Measurements from ENCODE around the gene MEGF11. TPM values are rescaled to one million over a fixed set of nuclear protein-coding genes. Genes with fewer than 3 reads are reported as not detected.

MEGF11 gene
- total and polyA plus RNA-seq, 8 donors: 2.6 to 17.4 (median 9.9) TPM; not detected in 1

DNA sequence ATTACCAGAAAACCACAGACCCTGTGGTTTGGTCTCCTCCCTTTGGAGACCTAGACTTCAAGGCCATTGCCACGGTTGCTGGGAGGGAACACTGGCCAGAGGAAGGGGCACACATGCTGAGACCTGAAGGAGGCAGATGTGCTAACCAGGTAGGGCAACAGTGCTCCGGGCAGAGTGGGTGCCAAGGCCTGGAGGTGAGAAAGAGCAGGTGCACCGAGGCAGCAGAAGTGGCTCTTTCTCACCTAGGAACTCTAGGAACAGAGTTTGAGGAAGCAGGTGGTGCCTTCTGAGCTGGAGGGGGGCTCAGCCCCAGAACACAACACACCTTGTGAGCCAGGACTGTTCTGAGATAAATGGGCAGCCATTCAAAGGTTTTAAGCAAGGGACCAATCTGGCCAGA lies 106.1 kb downstream of the MEGF11 start:
- TF ChIP-seq, protein P1, sequence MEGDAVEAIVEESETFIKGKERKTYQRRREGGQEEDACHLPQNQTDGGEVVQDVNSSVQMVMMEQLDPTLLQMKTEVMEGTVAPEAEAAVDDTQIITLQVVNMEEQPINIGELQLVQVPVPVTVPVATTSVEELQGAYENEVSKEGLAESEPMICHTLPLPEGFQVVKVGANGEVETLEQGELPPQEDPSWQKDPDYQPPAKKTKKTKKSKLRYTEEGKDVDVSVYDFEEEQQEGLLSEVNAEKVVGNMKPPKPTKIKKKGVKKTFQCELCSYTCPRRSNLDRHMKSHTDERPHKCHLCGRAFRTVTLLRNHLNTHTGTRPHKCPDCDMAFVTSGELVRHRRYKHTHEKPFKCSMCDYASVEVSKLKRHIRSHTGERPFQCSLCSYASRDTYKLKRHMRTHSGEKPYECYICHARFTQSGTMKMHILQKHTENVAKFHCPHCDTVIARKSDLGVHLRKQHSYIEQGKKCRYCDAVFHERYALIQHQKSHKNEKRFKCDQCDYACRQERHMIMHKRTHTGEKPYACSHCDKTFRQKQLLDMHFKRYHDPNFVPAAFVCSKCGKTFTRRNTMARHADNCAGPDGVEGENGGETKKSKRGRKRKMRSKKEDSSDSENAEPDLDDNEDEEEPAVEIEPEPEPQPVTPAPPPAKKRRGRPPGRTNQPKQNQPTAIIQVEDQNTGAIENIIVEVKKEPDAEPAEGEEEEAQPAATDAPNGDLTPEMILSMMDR (IDR thresholded peaks at IDR 0.05): no peak
- intact Hi-C loops (cut with DNase I): no loop called here
- Histone ChIP-seq H3K27ac (no peak overlapping the region), H3K9me3 (no peaks in the 10 kb centered on the region), H3K27me3 (peaks cover 0 to 12% of the 10 kb centered on the region in 2 donors), H3K36me3 (no peaks in the 10 kb centered on the region), H3K4me3 (no peak overlapping the region), H3K4me1 (no peaks in the 10 kb centered on the region)
- DNase-seq: no peak
- ATAC-seq: no peak

DNA sequence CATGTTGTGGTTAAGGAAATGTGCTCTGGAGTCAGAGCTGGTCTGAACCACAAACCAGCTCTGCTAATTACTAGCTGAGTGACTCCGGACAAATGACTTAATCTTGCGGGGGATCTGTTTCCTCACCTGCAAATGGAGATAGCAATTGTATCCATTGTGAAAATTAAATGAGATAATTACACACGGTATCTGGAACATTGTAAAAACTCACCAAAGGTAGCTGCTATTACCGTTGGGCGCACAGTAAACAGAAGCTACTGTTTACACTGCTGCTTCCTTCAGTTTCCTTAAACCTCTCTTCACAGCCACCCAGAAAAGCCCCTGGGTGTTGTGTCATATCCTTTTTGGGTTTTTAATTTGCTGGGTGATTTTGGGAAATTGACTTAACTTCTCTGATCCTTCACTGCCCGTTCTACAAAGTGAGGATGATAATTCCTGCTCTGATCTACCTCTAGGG lies 107.8 kb downstream of the MEGF11 start:
- intact Hi-C loops (cut with DNase I): no loop called here
- TF ChIP-seq, protein P1 (IDR thresholded peaks at IDR 0.05): no peak
- no peak for ATAC-seq

DNA sequence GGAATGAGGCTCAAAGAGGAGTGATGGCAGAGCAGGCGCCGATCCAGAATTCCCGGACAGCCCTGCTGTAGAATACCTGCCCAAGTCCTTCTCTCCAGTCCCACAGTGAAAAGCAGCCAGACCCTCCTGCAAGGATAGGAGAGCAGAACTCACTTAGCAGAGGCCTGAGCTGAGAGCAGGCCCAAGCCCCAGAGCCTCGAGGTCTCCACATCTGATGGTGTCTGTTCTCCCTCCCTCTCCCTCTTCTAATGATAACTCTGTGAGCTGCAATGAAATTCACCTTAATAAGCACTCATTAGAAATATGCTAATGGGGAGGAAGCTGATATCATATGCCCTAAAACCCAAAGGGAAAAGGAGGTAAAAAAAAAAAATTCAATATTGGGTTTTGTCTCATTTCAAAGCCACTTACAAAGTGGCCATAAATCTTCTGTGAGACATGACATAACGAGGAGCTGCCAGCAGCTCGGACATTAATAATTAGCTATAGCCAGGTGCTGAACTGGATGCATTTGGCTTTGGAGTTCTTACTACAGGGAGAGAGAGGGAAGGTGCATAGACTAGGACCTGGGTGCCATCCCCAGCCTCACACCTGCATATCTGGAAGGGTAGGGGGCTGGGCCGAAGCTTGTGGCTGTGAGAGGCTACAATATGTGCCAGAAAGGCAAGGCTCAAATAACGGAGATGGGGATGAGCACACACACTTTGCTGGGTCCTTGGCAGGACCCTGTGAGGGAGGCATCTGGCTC lies 108.4 kb downstream of the MEGF11 start:
- H3K4me3 ChIP-seq: no peak overlapping the region
- no peaks in the 10 kb centered on the region for H3K36me3 ChIP-seq
- no peaks in the 10 kb centered on the region for H3K4me1 ChIP-seq
- intact Hi-C loops (cut with DNase I): no loop called here
- DNase-seq (no peak), ATAC-seq (no peak)
- peaks cover 0 to 4% of the 10 kb centered on the region in 2 donors for H3K27me3 ChIP-seq
- TF ChIP-seq, protein P1 (IDR thresholded peaks at IDR 0.05): no peak
- H3K27ac ChIP-seq: no peak overlapping the region
- H3K9me3 ChIP-seq: no peaks in the 10 kb centered on the region

More for the DNA sequence above, 107.8 kb downstream of the MEGF11 start:
- Histone ChIP-seq H3K27ac (no peak overlapping the region), H3K9me3 (no peaks in the 10 kb centered on the region), H3K4me1 (no peaks in the 10 kb centered on the region), H3K4me3 (no peak overlapping the region), H3K27me3 (peaks cover 0 to 4% of the 10 kb centered on the region in 2 donors), H3K36me3 (no peaks in the 10 kb centered on the region)
- DNase-seq: no peak

DNA sequence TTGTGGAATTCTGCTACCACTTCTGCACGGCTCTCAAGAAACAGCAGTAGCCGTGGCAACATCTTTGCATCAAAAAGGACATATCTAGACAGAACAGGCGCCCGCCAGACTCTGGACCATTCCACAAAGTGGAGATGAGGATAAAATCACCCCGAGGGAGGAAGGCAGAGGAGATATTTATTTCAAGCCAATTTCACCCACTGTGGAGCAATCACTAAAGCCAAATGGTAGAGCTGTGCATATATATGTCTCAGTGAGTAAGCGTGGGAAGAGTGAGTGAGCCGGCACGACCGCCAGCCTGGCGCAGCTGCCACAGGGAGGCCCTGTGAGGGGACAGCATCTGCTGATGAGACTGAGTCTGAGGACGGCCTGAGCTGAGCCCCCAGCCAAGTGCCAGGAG lies 111.3 kb downstream of the MEGF11 start:
- DNase-seq (no peak), ATAC-seq (no peak)
- Histone ChIP-seq H3K4me1 (no peaks in the 10 kb centered on the region), H3K9me3 (no peaks in the 10 kb centered on the region), H3K27me3 (no peaks in the 10 kb centered on the region), H3K27ac (no peak overlapping the region), H3K4me3 (no peak overlapping the region), H3K36me3 (no peaks in the 10 kb centered on the region)
- TF ChIP-seq, protein P1 (IDR thresholded peaks at IDR 0.05): no peak
- intact Hi-C loops (cut with DNase I): no loop called here

DNA sequence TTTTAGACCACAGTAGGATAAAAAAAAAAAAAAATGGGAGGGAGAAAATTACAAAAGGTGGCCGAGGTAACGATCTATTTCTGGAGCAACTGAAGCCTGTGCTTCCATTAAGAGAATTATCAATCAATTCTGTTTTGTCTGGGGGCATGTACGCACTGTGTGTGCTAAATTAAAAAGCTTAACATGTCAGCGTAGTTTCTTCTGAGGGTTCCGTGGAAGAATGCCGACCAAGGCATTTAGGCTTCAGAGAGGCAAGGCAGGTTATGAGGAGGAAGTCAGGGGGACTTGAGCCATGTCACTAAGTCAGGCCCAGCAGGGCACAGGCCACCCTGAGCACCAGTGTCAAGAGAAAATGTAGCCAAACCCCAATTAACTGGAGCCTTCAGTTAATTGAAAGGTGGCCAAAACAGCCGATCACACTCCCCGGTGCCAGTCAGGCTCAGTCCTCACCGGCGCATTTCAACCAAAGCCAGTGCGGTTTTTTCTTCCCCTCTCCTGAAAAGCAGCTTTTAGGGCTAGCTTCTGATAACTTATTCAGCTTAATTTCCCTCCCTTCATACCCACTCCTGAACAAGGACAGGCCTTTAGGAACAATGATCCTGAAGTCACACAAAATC lies 113.9 kb downstream of the MEGF11 start:
- intact Hi-C loops (cut with DNase I): no loop called here
- no peak overlapping the region for H3K27ac ChIP-seq
- H3K36me3 ChIP-seq: no peaks in the 10 kb centered on the region
- no peak overlapping the region for H3K4me3 ChIP-seq
- H3K9me3 ChIP-seq: no peaks in the 10 kb centered on the region
- ATAC-seq (no peak), DNase-seq (no peak)
- H3K4me1 ChIP-seq: no peaks in the 10 kb centered on the region
- no peaks in the 10 kb centered on the region for H3K27me3 ChIP-seq
- TF ChIP-seq, protein P1 (IDR thresholded peaks at IDR 0.05): no peak

Data from left lung (tissue), 10 donors.